ENCODE results near the gene HOXD13. TPM values are rescaled to one million over a fixed set of nuclear protein-coding genes. Genes with fewer than 3 reads are reported as not detected.

The HOXD13 gene
- total RNA-seq, 6 experiments from 2014 or later, result 1.2 to 1.7 (median 1.5) TPM

DNA sequence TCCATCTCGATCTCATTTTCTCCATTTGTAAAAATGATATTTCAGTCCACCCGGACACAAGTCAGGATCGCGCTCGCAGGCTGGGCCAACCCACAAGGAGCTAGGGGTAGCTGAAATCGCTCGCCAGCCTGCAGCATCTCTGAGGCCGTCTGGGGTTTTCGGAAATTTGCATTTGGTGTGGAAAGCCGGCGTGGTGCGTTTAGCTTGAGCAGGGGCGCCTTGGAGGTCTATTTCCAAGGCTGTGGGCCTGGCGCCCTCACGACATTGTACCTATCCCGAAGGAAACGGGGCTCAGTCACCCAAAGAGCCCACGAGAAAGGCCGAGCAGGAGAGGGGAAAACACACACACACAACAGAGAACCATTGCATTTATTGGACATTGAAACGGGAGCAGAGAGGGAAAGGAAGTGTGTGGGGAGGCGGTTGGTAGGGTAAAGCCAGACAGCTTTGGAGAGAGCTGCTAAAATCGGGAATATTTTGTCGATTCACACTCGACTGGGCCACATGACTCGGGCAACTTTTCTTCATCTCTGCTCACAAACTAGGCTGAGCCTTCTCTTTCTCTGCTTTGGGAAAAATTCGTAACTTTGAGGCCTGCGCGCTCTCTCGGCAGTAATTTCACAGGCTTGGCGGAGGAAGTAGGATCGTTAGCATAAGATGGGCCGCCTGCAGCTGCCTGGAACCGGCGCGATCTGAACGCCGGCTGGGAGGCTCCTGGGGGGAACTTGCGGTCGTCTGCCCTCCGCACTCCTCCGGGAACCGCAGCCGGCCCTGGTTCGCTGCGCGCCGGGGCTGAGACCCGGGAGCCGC lies 35.9 kb downstream of the HOXD13 start:
- peaks cover 16% of the 10 kb centered on the region; the same call in 1 of the 2 replicates for H3K36me3 Mint-ChIP-seq (ENCODE audit: low read depth)
- H3K27me3 Mint-ChIP-seq (ENCODE audit: insufficient read depth), result peaks cover 36% of the 10 kb centered on the region
- no peak for DNase-seq
- H3K9me3 Mint-ChIP-seq, result no peaks in the 10 kb centered on the region
- peaks cover 52% of the 10 kb centered on the region for H3K4me1 Mint-ChIP-seq (ENCODE audit: low read depth)
- TF ChIP-seq, protein P1, sequence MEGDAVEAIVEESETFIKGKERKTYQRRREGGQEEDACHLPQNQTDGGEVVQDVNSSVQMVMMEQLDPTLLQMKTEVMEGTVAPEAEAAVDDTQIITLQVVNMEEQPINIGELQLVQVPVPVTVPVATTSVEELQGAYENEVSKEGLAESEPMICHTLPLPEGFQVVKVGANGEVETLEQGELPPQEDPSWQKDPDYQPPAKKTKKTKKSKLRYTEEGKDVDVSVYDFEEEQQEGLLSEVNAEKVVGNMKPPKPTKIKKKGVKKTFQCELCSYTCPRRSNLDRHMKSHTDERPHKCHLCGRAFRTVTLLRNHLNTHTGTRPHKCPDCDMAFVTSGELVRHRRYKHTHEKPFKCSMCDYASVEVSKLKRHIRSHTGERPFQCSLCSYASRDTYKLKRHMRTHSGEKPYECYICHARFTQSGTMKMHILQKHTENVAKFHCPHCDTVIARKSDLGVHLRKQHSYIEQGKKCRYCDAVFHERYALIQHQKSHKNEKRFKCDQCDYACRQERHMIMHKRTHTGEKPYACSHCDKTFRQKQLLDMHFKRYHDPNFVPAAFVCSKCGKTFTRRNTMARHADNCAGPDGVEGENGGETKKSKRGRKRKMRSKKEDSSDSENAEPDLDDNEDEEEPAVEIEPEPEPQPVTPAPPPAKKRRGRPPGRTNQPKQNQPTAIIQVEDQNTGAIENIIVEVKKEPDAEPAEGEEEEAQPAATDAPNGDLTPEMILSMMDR (IDR thresholded peaks at IDR 0.05), result no peak
- peak overlapping the region; percentile 11; the same call in 1 of the 2 replicates for H3K27ac Mint-ChIP-seq
- H3K4me3 Mint-ChIP-seq, result peak overlapping the region; percentile 73

DNA sequence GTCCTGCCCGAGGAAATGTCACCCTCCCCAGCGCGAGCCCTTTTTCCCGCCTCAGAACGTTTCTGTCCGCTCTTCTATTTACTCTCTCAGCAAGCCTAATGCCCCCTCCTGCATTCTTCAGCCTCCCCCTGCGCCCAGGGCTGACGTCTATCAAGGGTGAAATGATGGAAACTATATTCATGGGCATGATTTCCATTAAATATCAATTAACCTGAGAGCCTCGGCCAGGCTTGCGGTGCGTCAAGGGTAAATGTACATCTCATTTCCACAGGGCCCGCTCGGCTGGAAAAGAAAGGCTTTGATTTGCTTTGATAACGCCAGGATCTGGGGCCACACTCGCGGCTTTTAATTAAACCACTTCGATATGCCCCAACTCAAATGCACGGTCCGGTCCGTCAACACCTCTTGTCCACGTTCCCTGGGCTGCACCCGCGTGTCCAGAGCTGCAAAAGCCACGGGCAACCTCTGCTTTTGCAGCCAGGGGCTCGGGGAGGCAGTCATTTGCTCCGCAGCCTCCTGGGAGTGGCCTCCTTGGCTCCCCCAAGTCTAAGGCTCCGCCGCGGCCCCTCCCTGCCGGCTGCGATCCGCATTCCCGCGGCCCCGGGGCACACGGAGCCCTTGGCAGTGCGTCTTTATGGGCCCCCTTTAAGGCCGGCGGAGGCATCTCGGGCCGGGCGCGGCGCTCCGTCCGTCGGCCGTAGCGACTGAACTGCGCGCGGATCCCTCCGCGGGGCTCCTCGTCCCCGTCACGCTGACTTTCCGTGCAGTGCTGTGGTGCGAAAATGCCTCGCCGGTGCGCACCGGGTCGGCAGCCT lies 36.7 kb downstream of the HOXD13 start, which contains the start of gene HOXD8:
TSS of gene HOXD8 (plus strand) at position 724 of the 815 bp plus-strand sequence. CDS start 662 bp downstream, outside the sequence.
- peaks cover 35% of the 10 kb centered on the region for H3K27me3 Mint-ChIP-seq (ENCODE audit: insufficient read depth)
- peak within 1 kb of the TSS; percentile 90 for H3K4me3 Mint-ChIP-seq
- peak within 1 kb of the TSS; percentile 61; the same call in 1 of the 2 replicates for H3K27ac Mint-ChIP-seq
- H3K9me3 Mint-ChIP-seq, result no peaks in the 10 kb centered on the region
- peaks cover 16% of the 10 kb centered on the region; the same call in 1 of the 2 replicates for H3K36me3 Mint-ChIP-seq (ENCODE audit: low read depth)
- TF ChIP-seq, protein P1 (IDR thresholded peaks at IDR 0.05), result no peak
- peaks cover 52% of the 10 kb centered on the region for H3K4me1 Mint-ChIP-seq (ENCODE audit: low read depth)
- DNase-seq, result peak; percentile 56

- Mint-ChIP-seq H3K36me3 (ENCODE audit: low read depth) (peaks cover 16% of the 10 kb centered on the region; the same call in 1 of the 2 replicates), H3K9me3 (no peaks in the 10 kb centered on the region), H3K4me1 (ENCODE audit: low read depth) (peaks cover 52% of the 10 kb centered on the region), H3K27ac (no peak overlapping the region), H3K4me3 (peak overlapping the region; percentile 68), H3K27me3 (ENCODE audit: insufficient read depth) (peaks cover 32% of the 10 kb centered on the region)
- TF ChIP-seq, protein P1 (IDR thresholded peaks at IDR 0.05), result no peak
- DNase-seq, result no peak
Measured at GRCh38 chr2:176129813-176130146, 37.3 kb downstream of the HOXD13 start.

DNA sequence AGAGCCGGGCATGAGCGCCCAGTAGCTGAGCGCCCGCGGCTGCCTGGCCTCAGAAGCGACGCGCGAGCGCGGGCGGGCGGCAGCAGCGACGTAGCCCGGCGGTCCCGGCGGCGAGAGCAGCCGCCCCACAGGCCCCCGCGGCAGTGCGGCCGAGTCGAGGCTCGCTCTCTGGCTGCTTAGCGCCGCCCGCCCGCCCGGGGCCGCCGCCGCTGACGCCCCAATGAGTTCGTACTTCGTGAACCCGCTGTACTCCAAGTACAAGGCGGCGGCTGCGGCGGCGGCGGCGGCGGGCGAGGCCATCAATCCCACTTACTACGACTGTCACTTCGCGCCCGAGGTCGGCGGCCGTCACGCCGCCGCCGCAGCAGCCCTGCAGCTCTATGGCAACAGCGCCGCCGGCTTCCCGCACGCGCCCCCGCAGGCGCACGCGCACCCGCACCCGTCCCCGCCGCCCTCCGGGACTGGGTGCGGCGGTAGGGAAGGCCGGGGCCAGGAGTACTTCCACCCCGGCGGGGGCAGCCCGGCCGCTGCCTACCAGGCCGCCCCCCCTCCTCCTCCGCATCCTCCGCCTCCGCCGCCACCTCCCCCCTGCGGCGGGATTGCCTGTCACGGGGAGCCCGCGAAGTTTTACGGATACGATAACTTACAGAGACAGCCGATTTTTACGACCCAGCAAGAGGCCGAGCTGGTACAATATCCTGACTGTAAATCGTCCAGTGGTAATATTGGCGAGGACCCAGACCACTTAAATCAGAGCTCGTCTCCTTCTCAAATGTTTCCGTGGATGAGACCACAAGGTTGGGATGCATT lies 37.8 kb downstream of the HOXD13 start:
- Mint-ChIP-seq H3K4me1 (ENCODE audit: low read depth) (peaks cover 58% of the 10 kb centered on the region), H3K27ac (peak overlapping the region; percentile 61; the same call in 1 of the 2 replicates), H3K4me3 (peak overlapping the region; percentile 90), H3K9me3 (no peaks in the 10 kb centered on the region), H3K36me3 (ENCODE audit: low read depth) (peaks cover 16% of the 10 kb centered on the region; the same call in 1 of the 2 replicates), H3K27me3 (ENCODE audit: insufficient read depth) (peaks cover 32% of the 10 kb centered on the region)
- TF ChIP-seq, protein P1 (IDR thresholded peaks at IDR 0.05), result peak; percentile 17; the same call in 1 of the 2 replicates
- DNase-seq, result no peak
